Gastrocnemius medialis (tissue), 4 donors: Measurements from ENCODE around the gene LRRC75A.

Experiments
- CTCF ChIP-seq, 5 experiments: fragments of 450-650 bp in 3 of 5; fragments of 200-600 bp in 2 of 5; sonication (generic) in 2 of 5; IDR thresholded peaks in 4 of 5; conservative IDR thresholded peaks in 1 of 5; 1 replicate in 4 of 5; 2 replicates in 1 of 5; pipeline ENCODE4 v1.5.1; 2016 to 2019; ENCODE audit warnings: antibody characterized with exemption in 5 of 5, mild to moderate bottlenecking in 3 of 5, moderate library complexity in 3 of 5
- POLR2A ChIP-seq, 2 donors: fragments of 450-650 bp; IDR thresholded peaks; one replicate each; pipeline ENCODE4 v1.6.1; 2017; ENCODE audit warnings: antibody characterized with exemption in 2 of 2, mild to moderate bottlenecking in 2 of 2, moderate library complexity in 2 of 2

GRCh38 chr17:16482253-16482652 is 9.7 kb downstream of the LRRC75A start:
- TF ChIP-seq CTCF (IDR thresholded peaks at IDR 0.05 in 4 of 5, conservative IDR thresholded peaks at IDR 0.05 in 1 of 5) (no peak), POLR2A (IDR thresholded peaks at IDR 0.05) (no peak)
